Mucosa of stomach (tissue), 1 donor: Measurements from ENCODE around the gene KIF18A.

ENCODE experiments used
- H3K27me3 ChIP-seq: one replicate; pipeline ENCODE4 v1.7.0; 2013; ENCODE audit warnings: mild to moderate bottlenecking, low read length; ENCODE audit not compliant: control insufficient read depth, insufficient read depth
- H3K36me3 ChIP-seq: one replicate; pipeline ENCODE4 v1.7.0; 2013; ENCODE audit warnings: low read length; ENCODE audit not compliant: control insufficient read depth, insufficient read depth
- H3K4me1 ChIP-seq: one replicate; pipeline ENCODE4 v1.7.0; 2013; ENCODE audit warnings: mild to moderate bottlenecking, low read length; ENCODE audit not compliant: control insufficient read depth, insufficient read depth
- H3K4me3 ChIP-seq: one replicate; pipeline ENCODE4 v1.7.0; 2013; ENCODE audit warnings: low read length
- H3K9ac ChIP-seq: one replicate; pipeline ENCODE4 v1.7.0; 2013; ENCODE audit warnings: mild to moderate bottlenecking, low read length, moderate library complexity
- H3K9me3 ChIP-seq: one replicate; pipeline ENCODE4 v1.7.0; 2013; ENCODE audit warnings: mild to moderate bottlenecking, low read length, moderate library complexity; ENCODE audit not compliant: control insufficient read depth
- donor health status: Pancreatic carcinoma.

Gene KIF18A

GRCh38 chr11:28133146-28133545 lies 25.2 kb upstream of the KIF18A start:
- Histone ChIP-seq H3K4me3 (no peak overlapping the region), H3K36me3 (no peaks in the 10 kb centered on the region), H3K9me3 (peaks cover 3% of the 10 kb centered on the region), H3K27me3 (no peaks in the 10 kb centered on the region), H3K9ac (no peak overlapping the region), H3K4me1 (no peaks in the 10 kb centered on the region)

- H3K27me3 ChIP-seq = no peaks in the 10 kb centered on the region
- H3K4me1 ChIP-seq = no peaks in the 10 kb centered on the region
- no peak overlapping the region for H3K9ac ChIP-seq
- H3K36me3 ChIP-seq = no peaks in the 10 kb centered on the region
- H3K9me3 ChIP-seq = no peaks in the 10 kb centered on the region
- no peak overlapping the region for H3K4me3 ChIP-seq
These were observed 24.6 kb upstream of the KIF18A start for GRCh38 chr11:28132548-28132947.

- Histone ChIP-seq H3K27me3 (no peaks in the 10 kb centered on the region), H3K9me3 (no peaks in the 10 kb centered on the region), H3K36me3 (no peaks in the 10 kb centered on the region), H3K4me3 (no peak overlapping the region), H3K4me1 (no peaks in the 10 kb centered on the region), H3K9ac (no peak overlapping the region)
These were observed 15.2 kb upstream of the KIF18A start for GRCh38 chr11:28123151-28123581.

- Histone ChIP-seq H3K4me1 (no peaks in the 10 kb centered on the region), H3K4me3 (no peak overlapping the region), H3K9me3 (no peaks in the 10 kb centered on the region), H3K36me3 (no peaks in the 10 kb centered on the region), H3K27me3 (no peaks in the 10 kb centered on the region), H3K9ac (no peak overlapping the region)
These were observed 9.8 kb upstream of the KIF18A start for GRCh38 chr11:28117712-28118111.

- Histone ChIP-seq H3K9ac (no peak overlapping the region), H3K9me3 (no peaks in the 10 kb centered on the region), H3K4me1 (no peaks in the 10 kb centered on the region), H3K36me3 (no peaks in the 10 kb centered on the region), H3K27me3 (no peaks in the 10 kb centered on the region), H3K4me3 (no peak overlapping the region)
These were observed 6.8 kb upstream of the KIF18A start for GRCh38 chr11:28114731-28115130.

GRCh38 chr11:28114116-28114515 lies 6.2 kb upstream of the KIF18A start:
- no peaks in the 10 kb centered on the region for H3K4me1 ChIP-seq
- no peak overlapping the region for H3K9ac ChIP-seq
- no peaks in the 10 kb centered on the region for H3K27me3 ChIP-seq
- no peaks in the 10 kb centered on the region for H3K36me3 ChIP-seq
- no peaks in the 10 kb centered on the region for H3K9me3 ChIP-seq
- no peak overlapping the region for H3K4me3 ChIP-seq

- no peaks in the 10 kb centered on the region for H3K27me3 ChIP-seq
- H3K4me3 ChIP-seq = peak overlapping the region; percentile 56
- no peaks in the 10 kb centered on the region for H3K4me1 ChIP-seq
- no peaks in the 10 kb centered on the region for H3K9me3 ChIP-seq
- H3K9ac ChIP-seq = peak overlapping the region; percentile 93
- H3K36me3 ChIP-seq = no peaks in the 10 kb centered on the region
These were observed 2.9 kb upstream of the KIF18A start for GRCh38 chr11:28110821-28111200.

GRCh38 chr11:28110108-28110820 lies 2.3 kb upstream of the KIF18A start:
- Histone ChIP-seq H3K4me3 (peak overlapping the region; percentile 56), H3K9me3 (no peaks in the 10 kb centered on the region), H3K4me1 (no peaks in the 10 kb centered on the region), H3K36me3 (no peaks in the 10 kb centered on the region), H3K9ac (peak overlapping the region; percentile 93), H3K27me3 (no peaks in the 10 kb centered on the region)

GRCh38 chr11:28108958-28109357 lies 1.0 kb upstream of the KIF18A start:
- no peaks in the 10 kb centered on the region for H3K27me3 ChIP-seq
- H3K9me3 ChIP-seq = no peaks in the 10 kb centered on the region
- H3K4me3 ChIP-seq = peak overlapping the region; percentile 68
- H3K9ac ChIP-seq = peak overlapping the region; percentile 66
- no peaks in the 10 kb centered on the region for H3K36me3 ChIP-seq
- no peaks in the 10 kb centered on the region for H3K4me1 ChIP-seq

- Histone ChIP-seq H3K9me3 (no peaks in the 10 kb centered on the region), H3K9ac (peak overlapping the region; percentile 77), H3K4me3 (peak overlapping the region; percentile 68), H3K36me3 (no peaks in the 10 kb centered on the region), H3K4me1 (no peaks in the 10 kb centered on the region), H3K27me3 (no peaks in the 10 kb centered on the region)
These were observed 686 bp downstream of the KIF18A start for GRCh38 chr11:28107191-28107749.

GRCh38 chr11:28106353-28107043 lies 1.5 kb downstream of the KIF18A start:
- H3K27me3 ChIP-seq = no peaks in the 10 kb centered on the region
- no peaks in the 10 kb centered on the region for H3K4me1 ChIP-seq
- peak overlapping the region; percentile 77 for H3K9ac ChIP-seq
- no peak overlapping the region for H3K4me3 ChIP-seq
- H3K36me3 ChIP-seq = no peaks in the 10 kb centered on the region
- no peaks in the 10 kb centered on the region for H3K9me3 ChIP-seq

GRCh38 chr11:28105869-28106268 lies 2.1 kb downstream of the KIF18A start:
- no peaks in the 10 kb centered on the region for H3K9me3 ChIP-seq
- no peak overlapping the region for H3K4me3 ChIP-seq
- no peaks in the 10 kb centered on the region for H3K36me3 ChIP-seq
- no peaks in the 10 kb centered on the region for H3K4me1 ChIP-seq
- no peaks in the 10 kb centered on the region for H3K27me3 ChIP-seq
- no peak overlapping the region for H3K9ac ChIP-seq
